Stimulated activated naive CD8-positive, alpha-beta T cell treated with anti-CD3 and anti-CD28 coated beads, Interleukin-15, Interleukin-2, amounts not matched to agents 100 U/mL and 50 U/mL, for 24 hours (primary cell): ENCODE measurements around the gene ACER3.

Experiments used
- ATAC-seq: fragments of 150-1000 bp; cut with Tn5 transposase; one replicate; pipeline ENCODE4 v1.10.0; 2021
- DNase-seq: peaks from one replicate; pipeline ENCODE4 v3.0.0; 2021

ACER3 gene

GRCh38 chr11:77075425-77075905, 214.7 kb downstream of the ACER3 start:
- no peak for ATAC-seq

More at GRCh38 chr11:77075425-77075905, 214.7 kb downstream of the ACER3 start:
- no peak for DNase-seq
